ENCODE results near the gene PITRM1.
"Not testable (repeated sequence)": the region's sequence is repeated elsewhere in the genome, so short reads cannot be mapped to it uniquely, and the experiment has no call there.

The PITRM1 gene
- 67.2 to 141 (median 116) reads per million in 4 donors for total RNA-seq

- DNase-seq, result peak; percentile 99
Measured at GRCh38 chr10:3172446-3173170, at the start of gene PITRM1. Gene PITRM1 (minus strand): TSS chr10:3172782. CDS start chr10:3172772, 10 bp downstream.

GRCh38 chr10:3222068-3222467, 49.5 kb upstream of the PITRM1 start:
- DNase-seq, result no peak

GRCh38 chr10:3221601-3222000, 49.0 kb upstream of the PITRM1 start:
- DNase-seq, result not testable (repeated sequence)

GRCh38 chr10:3220853-3221252, 48.3 kb upstream of the PITRM1 start:
- DNase-seq, result no peak

- DNase-seq, result not testable (repeated sequence)
Measured at GRCh38 chr10:3219021-3219628, 46.5 kb upstream of the PITRM1 start.

- no peak for DNase-seq
Measured at GRCh38 chr10:3217853-3218252, 45.3 kb upstream of the PITRM1 start.

GRCh38 chr10:3217301-3217700, 44.7 kb upstream of the PITRM1 start:
- DNase-seq, result no peak

GRCh38 chr10:3215153-3215775, 42.7 kb upstream of the PITRM1 start:
- DNase-seq, result no peak

GRCh38 chr10:3213758-3214515, 41.4 kb upstream of the PITRM1 start:
- no peak for DNase-seq

GRCh38 chr10:3213208-3213607, 40.6 kb upstream of the PITRM1 start:
- no peak for DNase-seq

GRCh38 chr10:3210251-3210877, 37.8 kb upstream of the PITRM1 start:
- DNase-seq, result no peak

GRCh38 chr10:3208481-3209406, 36.2 kb upstream of the PITRM1 start:
- no peak for DNase-seq

- no peak for DNase-seq
Measured at GRCh38 chr10:3207351-3207750, 34.8 kb upstream of the PITRM1 start.

- DNase-seq, result no peak
Measured at GRCh38 chr10:3206511-3207157, 34.1 kb upstream of the PITRM1 start.

- no peak for DNase-seq
Measured at GRCh38 chr10:3203972-3204371, 31.4 kb upstream of the PITRM1 start.

GRCh38 chr10:3203016-3203811, 30.6 kb upstream of the PITRM1 start:
- DNase-seq, result no peak

- DNase-seq, result no peak
Measured at GRCh38 chr10:3201796-3202195, 29.2 kb upstream of the PITRM1 start.

- no peak for DNase-seq
Measured at GRCh38 chr10:3199488-3199887, 26.9 kb upstream of the PITRM1 start.

- DNase-seq, result no peak
Measured at GRCh38 chr10:3198900-3199299, 26.3 kb upstream of the PITRM1 start.

- DNase-seq, result peak; percentile 27 to 88 (median 41)
Measured at GRCh38 chr10:3197348-3198003, 24.9 kb upstream of the PITRM1 start.
